Peyer's patch (tissue), 4 donors: ENCODE measurements around the gene VWF.

Experiments
- POLR2A ChIP-seq, 2 donors: fragments of 450-650 bp; IDR thresholded peaks; one replicate each; pipeline ENCODE4 v1.5.1; 2017; ENCODE audit warnings: antibody characterized with exemption in 2 of 2, mild to moderate bottlenecking in 2 of 2, moderate library complexity in 2 of 2
- TF ChIP-seq, protein P1 (sequence below), 6 experiments: fragments of 450-650 bp in 4 of 6; fragments of 200-600 bp in 2 of 6; sonication (generic) in 1 of 6; IDR thresholded peaks; one replicate each; pipeline ENCODE4 v1.5.1; 2017 to 2019; ENCODE audit warnings: antibody characterized with exemption in 6 of 6, mild to moderate bottlenecking in 3 of 6, moderate library complexity in 1 of 6

DNA sequence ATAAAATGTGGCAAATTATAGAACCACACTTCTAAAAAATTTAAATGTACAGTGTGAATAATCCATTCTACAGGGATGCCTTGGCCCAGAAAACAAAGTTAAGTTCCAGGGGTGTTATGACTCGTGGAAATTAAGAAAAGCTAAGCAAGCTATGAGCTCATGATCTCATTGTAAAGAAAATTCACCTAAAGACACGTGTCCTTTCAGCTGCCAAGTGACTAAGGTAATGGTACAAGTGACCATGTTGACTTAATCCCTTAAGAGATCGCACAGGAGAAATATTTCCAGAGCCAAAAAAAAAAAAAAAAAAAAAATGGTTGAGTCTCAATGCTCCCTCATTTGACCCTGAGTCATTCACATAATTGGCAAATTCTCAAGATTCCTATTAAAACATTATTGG is 128.0 kb downstream of the VWF start:
- TF ChIP-seq, protein P1, sequence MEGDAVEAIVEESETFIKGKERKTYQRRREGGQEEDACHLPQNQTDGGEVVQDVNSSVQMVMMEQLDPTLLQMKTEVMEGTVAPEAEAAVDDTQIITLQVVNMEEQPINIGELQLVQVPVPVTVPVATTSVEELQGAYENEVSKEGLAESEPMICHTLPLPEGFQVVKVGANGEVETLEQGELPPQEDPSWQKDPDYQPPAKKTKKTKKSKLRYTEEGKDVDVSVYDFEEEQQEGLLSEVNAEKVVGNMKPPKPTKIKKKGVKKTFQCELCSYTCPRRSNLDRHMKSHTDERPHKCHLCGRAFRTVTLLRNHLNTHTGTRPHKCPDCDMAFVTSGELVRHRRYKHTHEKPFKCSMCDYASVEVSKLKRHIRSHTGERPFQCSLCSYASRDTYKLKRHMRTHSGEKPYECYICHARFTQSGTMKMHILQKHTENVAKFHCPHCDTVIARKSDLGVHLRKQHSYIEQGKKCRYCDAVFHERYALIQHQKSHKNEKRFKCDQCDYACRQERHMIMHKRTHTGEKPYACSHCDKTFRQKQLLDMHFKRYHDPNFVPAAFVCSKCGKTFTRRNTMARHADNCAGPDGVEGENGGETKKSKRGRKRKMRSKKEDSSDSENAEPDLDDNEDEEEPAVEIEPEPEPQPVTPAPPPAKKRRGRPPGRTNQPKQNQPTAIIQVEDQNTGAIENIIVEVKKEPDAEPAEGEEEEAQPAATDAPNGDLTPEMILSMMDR (IDR thresholded peaks at IDR 0.05): no peak
- TF ChIP-seq POLR2A (IDR thresholded peaks at IDR 0.05): no peak
